B cell (primary cell): ENCODE measurements around the gene ITGB1BP1. TPM values are rescaled to one million over a fixed set of nuclear protein-coding genes. Genes with fewer than 3 reads are reported as not detected.

Experiments
- ATAC-seq: fragments of 200-7000 bp; cut with Tn5 transposase; one replicate; pipeline ENCODE4 v1.10.0; 2021; ENCODE audit warnings: low read depth, mild to moderate bottlenecking, moderate number of reproducible peaks, moderate library complexity
- CTCF ChIA-PET: fragments of 350-600 bp; sonication (Branson Sonifier 250); formaldehyde crosslinking; loops from one replicate; lab custom pipeline; 2021; ENCODE audit warnings: antibody characterized with exemption, inconsistent platforms; lab: Charles Lee
- POLR2A ChIA-PET: fragments of 350-600 bp; sonication (Branson Sonifier 250); formaldehyde crosslinking; loops from one replicate; lab custom pipeline; 2021; ENCODE audit warnings: antibody characterized with exemption; lab: Charles Lee
- DNase-seq: peaks from one replicate; pipeline ENCODE4 v3.0.0; 2013
- H2AFZ ChIP-seq: 2 replicates; pipeline ENCODE4 v1.6.1; 2012; ENCODE audit warnings: mild to moderate bottlenecking, low read depth, low read length; ENCODE audit not compliant: insufficient read depth, poor library complexity, severe bottlenecking
- H3K27ac ChIP-seq, 2 donors: 1 replicate in 1 of 2; 2 replicates in 1 of 2; pipeline ENCODE4 v1.5.1; 2012 to 2013; ENCODE audit warnings: low read length in 2 of 2, mild to moderate bottlenecking in 2 of 2, moderate library complexity in 1 of 2
- H3K27me3 ChIP-seq, 4 experiments: fragments of 200-600 bp in 1 of 4; sonication (generic) in 1 of 4; replicated peaks in 1 of 4; 1 replicate in 2 of 4; 2 replicates in 2 of 4; pipeline versions ENCODE4 v1.6.1 to v1.7.0; 2013 to 2016; ENCODE audit warnings: low read length in 3 of 4, mild to moderate bottlenecking in 2 of 4, mixed read lengths in 1 of 4, moderate library complexity in 1 of 4; ENCODE audit not compliant: insufficient read depth in 4 of 4, control insufficient read depth in 3 of 4; ENCODE audit errors: control extremely low read depth in 1 of 4
- H3K36me3 ChIP-seq, 2 experiments: replicated peaks in 1 of 2; 1 replicate in 1 of 2; 2 replicates in 1 of 2; pipeline versions ENCODE4 v1.6.1 to v1.7.1; 2013; ENCODE audit warnings: low read length in 1 of 2; ENCODE audit not compliant: insufficient read depth in 2 of 2, control insufficient read depth in 1 of 2; ENCODE audit errors: control extremely low read depth in 1 of 2, extremely low read depth in 1 of 2
- H3K4me1 ChIP-seq, 2 donors: fragments of 200-600 bp in 1 of 2; sonication (generic) in 1 of 2; 1 replicate in 1 of 2; 2 replicates in 1 of 2; pipeline versions ENCODE4 v1.5.1 to v1.6.1; 2013 to 2017; ENCODE audit warnings: low read length in 2 of 2; ENCODE audit not compliant: control insufficient read depth in 2 of 2, insufficient read depth in 2 of 2
- H3K4me2 ChIP-seq: replicated peaks from 2 replicates; pipeline ENCODE3; 2012; ENCODE audit warnings: mild to moderate bottlenecking, low read depth, low read length; ENCODE audit not compliant: poor library complexity, severe bottlenecking
- H3K4me3 ChIP-seq, 5 experiments: fragments of 200-600 bp in 1 of 5; sonication (generic) in 1 of 5; 1 replicate in 3 of 5; 2 replicates in 2 of 5; pipeline versions ENCODE4 v1.5.1 to v1.7.0; 2011 to 2016; ENCODE audit warnings: low read length in 4 of 5, mild to moderate bottlenecking in 4 of 5, low read depth in 2 of 5, control low read depth in 1 of 5, moderate library complexity in 1 of 5; ENCODE audit not compliant: insufficient read depth in 1 of 5; ENCODE audit errors: control extremely low read depth in 1 of 5, extremely low read depth in 1 of 5
- H3K79me2 ChIP-seq: fragments of 200-600 bp; sonication (generic); one replicate; pipeline ENCODE4 v1.6.0; 2016; ENCODE audit warnings: low read length; ENCODE audit not compliant: control insufficient read depth, insufficient read depth
- H3K9ac ChIP-seq: fragments of 200-600 bp; sonication (generic); 2 replicates; pipeline ENCODE4 v1.6.1; 2017; ENCODE audit warnings: mild to moderate bottlenecking, low read length, moderate library complexity
- H3K9me3 ChIP-seq, 3 donors: one replicate each; pipeline versions ENCODE4 v1.6.1 to v1.7.1; 2013; ENCODE audit warnings: low read length in 2 of 3; ENCODE audit not compliant: control insufficient read depth in 2 of 3, insufficient read depth in 1 of 3; ENCODE audit errors: control extremely low read depth in 1 of 3
- H4K20me1 ChIP-seq: 2 replicates; pipeline ENCODE4 v1.6.0; 2012; ENCODE audit warnings: mild to moderate bottlenecking, low read length; ENCODE audit not compliant: insufficient read depth, control insufficient read depth, poor library complexity, severe bottlenecking
- H3K27ac Mint-ChIP-seq: one replicate; pipeline ENCODE4 v1.8.0; 2021; ENCODE audit warnings: mixed read lengths
- H3K27me3 Mint-ChIP-seq: one replicate; pipeline ENCODE4 v1.8.0; 2021; ENCODE audit warnings: mixed read lengths
- H3K4me1 Mint-ChIP-seq: one replicate; pipeline ENCODE4 v1.8.0; 2021; ENCODE audit warnings: mixed read lengths
- H3K4me3 Mint-ChIP-seq: one replicate; pipeline ENCODE4 v1.8.0; 2021; ENCODE audit warnings: mixed read lengths
- H3K9me3 Mint-ChIP-seq: one replicate; pipeline ENCODE4 v1.8.0; 2022; ENCODE audit warnings: mixed read lengths; ENCODE audit not compliant: insufficient read depth
- EZH2 ChIP-seq: IDR thresholded peaks from 2 replicates; pipeline ENCODE4 v1.6.1; 2012; ENCODE audit warnings: borderline replicate concordance, low read depth, mild to moderate bottlenecking, moderate library complexity, low read length; ENCODE audit not compliant: insufficient read depth, poor library complexity, severe bottlenecking
- WGBS: methylation state at CpG from one replicate; pipeline ENCODE4 v1.1.5; 2013; ENCODE audit warnings: missing lambda C conversion rate; ENCODE audit not compliant: insufficient coverage; 5-methylcytosine and 5-hydroxymethylcytosine counted together
- intact Hi-C: fragments of 100-400 bp; cut with micrococcal nuclease; formaldehyde crosslinking; loops from one replicate; pipeline ENCODE4 v1.10.0; 2022
- polyA plus RNA-seq: library from polyadenylated mRNA; depleted of rRNA; stranded (reverse); fragments of >200 nt; gene quantifications from 2 replicates; pipeline ENCODE4 v1.2.3, GENCODE V29; 2012
- total RNA-seq, 2 donors: library from RNA; stranded (reverse); fragments of 120-200 nt in 1 of 2; gene quantifications; 1 replicate in 1 of 2; 2 replicates in 1 of 2; pipeline versions ENCODE4 v1.2.3 to v1.2.4, GENCODE V29; 2013 to 2022
- TF ChIP-seq, protein P1 (sequence below): fragments of 200-600 bp; IDR thresholded peaks from one replicate; pipeline ENCODE4 v1.8.0; 2022; ENCODE audit warnings: antibody characterized with exemption, mild to moderate bottlenecking

The ITGB1BP1 gene
- total and polyA plus RNA-seq, 2 donors (not counting 1 experiment from before 2014, with no cell fraction given) = 25.7 to 47.1 TPM

DNA sequence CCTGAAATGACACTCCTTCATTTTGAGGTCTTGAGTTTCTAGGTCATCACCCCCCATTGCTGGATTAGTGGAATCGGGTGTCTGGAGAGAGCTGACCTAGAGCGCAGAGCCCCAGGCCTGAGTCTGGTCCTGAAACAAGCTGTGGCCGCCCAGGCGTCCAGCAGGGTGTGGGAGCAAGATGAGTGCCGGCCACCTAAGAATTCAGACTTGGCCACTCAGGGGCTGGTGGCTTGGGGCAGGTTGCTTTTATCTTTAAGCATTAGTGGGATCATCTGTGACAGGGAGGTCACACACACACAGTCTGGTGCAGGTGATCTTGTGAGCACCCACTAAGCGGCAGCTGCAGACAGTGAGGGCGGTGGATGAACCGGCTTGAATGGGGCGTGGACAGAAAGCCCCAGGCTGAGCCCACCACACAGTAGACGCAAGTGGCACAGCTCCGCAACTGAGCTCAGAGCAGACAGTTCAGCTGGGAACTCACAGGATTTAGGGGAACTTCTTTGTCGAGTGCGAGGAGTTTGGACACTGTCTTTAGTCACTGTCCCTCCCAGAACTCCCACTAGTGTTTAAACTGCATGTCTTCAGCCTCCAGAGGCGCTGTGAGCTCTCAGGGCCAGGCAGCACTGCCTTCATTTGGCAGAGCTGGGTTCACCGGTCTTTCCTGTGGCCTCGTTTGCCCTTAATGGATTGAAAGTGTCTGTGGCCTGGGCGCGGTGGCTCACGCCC lies 21.5 kb downstream of the ITGB1BP1 start:
- Histone ChIP-seq H3K4me1 (no peaks in the 10 kb centered on the region), H3K27ac (no peak overlapping the region), H3K9me3 (no peaks in the 10 kb centered on the region), H3K79me2 (no peaks in the 10 kb centered on the region), H2AFZ (no peak overlapping the region), H3K4me2 (no peak overlapping the region), H3K4me3 (no peak overlapping the region), H4K20me1 (no peaks in the 10 kb centered on the region), H3K27me3 (no peaks in the 10 kb centered on the region), H3K36me3 (peaks cover 3 to 5% of the 10 kb centered on the region in 2 experiments), H3K9ac (no peak overlapping the region)
- WGBS = 97% methylated on average over 16 of the region's 19 CpGs
- ChIA-PET POLR2A (no interaction called here), CTCF (no interaction called here)
- Mint-ChIP-seq H3K27me3 (peaks cover 4% of the 10 kb centered on the region), H3K4me3 (no peak overlapping the region), H3K27ac (no peak overlapping the region), H3K4me1 (no peaks in the 10 kb centered on the region), H3K9me3 (no peaks in the 10 kb centered on the region)
- no peak for TF ChIP-seq EZH2
- TF ChIP-seq, protein P1, sequence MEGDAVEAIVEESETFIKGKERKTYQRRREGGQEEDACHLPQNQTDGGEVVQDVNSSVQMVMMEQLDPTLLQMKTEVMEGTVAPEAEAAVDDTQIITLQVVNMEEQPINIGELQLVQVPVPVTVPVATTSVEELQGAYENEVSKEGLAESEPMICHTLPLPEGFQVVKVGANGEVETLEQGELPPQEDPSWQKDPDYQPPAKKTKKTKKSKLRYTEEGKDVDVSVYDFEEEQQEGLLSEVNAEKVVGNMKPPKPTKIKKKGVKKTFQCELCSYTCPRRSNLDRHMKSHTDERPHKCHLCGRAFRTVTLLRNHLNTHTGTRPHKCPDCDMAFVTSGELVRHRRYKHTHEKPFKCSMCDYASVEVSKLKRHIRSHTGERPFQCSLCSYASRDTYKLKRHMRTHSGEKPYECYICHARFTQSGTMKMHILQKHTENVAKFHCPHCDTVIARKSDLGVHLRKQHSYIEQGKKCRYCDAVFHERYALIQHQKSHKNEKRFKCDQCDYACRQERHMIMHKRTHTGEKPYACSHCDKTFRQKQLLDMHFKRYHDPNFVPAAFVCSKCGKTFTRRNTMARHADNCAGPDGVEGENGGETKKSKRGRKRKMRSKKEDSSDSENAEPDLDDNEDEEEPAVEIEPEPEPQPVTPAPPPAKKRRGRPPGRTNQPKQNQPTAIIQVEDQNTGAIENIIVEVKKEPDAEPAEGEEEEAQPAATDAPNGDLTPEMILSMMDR = no peak
- intact Hi-C loops = no loop called here
- ATAC-seq = no peak
- no peak for DNase-seq

DNA sequence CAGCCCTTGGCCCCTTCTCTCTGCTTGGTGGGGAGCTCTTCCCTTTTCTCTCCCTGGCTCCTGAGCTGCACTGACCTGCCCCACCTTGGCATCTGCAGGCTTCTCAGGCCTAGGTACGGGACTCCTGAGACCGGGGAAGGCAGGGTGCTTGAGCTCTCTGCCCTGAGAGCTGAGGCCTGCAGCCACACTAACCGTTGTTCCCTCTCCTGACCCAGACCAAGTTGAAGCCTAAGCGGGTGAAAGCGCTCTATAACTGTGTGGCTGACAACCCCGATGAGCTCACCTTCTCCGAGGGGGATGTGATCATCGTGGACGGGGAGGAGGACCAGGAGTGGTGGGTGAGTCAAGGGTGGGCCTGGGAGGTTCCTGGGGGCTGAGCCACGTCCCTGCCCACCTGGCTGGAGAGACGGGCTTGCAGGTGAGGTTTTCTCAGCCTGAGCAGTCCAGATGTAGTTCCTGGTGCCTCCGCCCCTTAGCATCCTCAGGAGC lies 22.2 kb downstream of the ITGB1BP1 start:
- ChIA-PET CTCF (no interaction called here), POLR2A (no interaction called here)
- DNase-seq (no peak), ATAC-seq (no peak)
- no peaks in the 10 kb centered on the region for H3K9me3 ChIP-seq
- H3K4me1 Mint-ChIP-seq = no peaks in the 10 kb centered on the region
- H3K9me3 Mint-ChIP-seq = no peaks in the 10 kb centered on the region
- no peak overlapping the region for H3K9ac ChIP-seq
- no peaks in the 10 kb centered on the region for H4K20me1 ChIP-seq
- H3K27me3 ChIP-seq = no peaks in the 10 kb centered on the region
- H3K4me3 ChIP-seq = no peak overlapping the region
- TF ChIP-seq, protein P1 = no peak
- no peak for TF ChIP-seq EZH2
- no peak overlapping the region for H3K27ac Mint-ChIP-seq
- H3K36me3 ChIP-seq = peaks cover 0 to 3% of the 10 kb centered on the region in 2 experiments
- intact Hi-C loops = no loop called here
- H2AFZ ChIP-seq = no peak overlapping the region
- no peak overlapping the region for H3K4me2 ChIP-seq
- 92% methylated on average over 12 of the region's 12 CpGs for WGBS
- H3K27me3 Mint-ChIP-seq = peaks cover 4% of the 10 kb centered on the region
- no peaks in the 10 kb centered on the region for H3K4me1 ChIP-seq
- no peak overlapping the region for H3K4me3 Mint-ChIP-seq
- no peak overlapping the region for H3K27ac ChIP-seq
- H3K79me2 ChIP-seq = no peaks in the 10 kb centered on the region
